Keratinocyte (primary cell): ENCODE results near the gene ABCC4.

Experiments
- CTCF ChIP-seq, 3 experiments: IDR thresholded peaks in 1 of 3; conservative IDR thresholded peaks in 1 of 3; optimal IDR thresholded peaks in 1 of 3; 2 replicates in 2 of 3; 3 replicates in 1 of 3; pipeline versions ENCODE3 to v1.5.1; 2011; ENCODE audit warnings: low read length in 3 of 3, mild to moderate bottlenecking in 3 of 3, moderate library complexity in 2 of 3, control low read depth in 1 of 3, inconsistent platforms in 1 of 3; ENCODE audit not compliant: insufficient read depth in 2 of 3; ENCODE audit errors: extremely low read depth in 1 of 3
- EZH2 ChIP-seq: IDR thresholded peaks from one replicate; pipeline ENCODE4 v1.6.1; 2012; ENCODE audit warnings: inconsistent platforms, mild to moderate bottlenecking, low read length, moderate library complexity

DNA sequence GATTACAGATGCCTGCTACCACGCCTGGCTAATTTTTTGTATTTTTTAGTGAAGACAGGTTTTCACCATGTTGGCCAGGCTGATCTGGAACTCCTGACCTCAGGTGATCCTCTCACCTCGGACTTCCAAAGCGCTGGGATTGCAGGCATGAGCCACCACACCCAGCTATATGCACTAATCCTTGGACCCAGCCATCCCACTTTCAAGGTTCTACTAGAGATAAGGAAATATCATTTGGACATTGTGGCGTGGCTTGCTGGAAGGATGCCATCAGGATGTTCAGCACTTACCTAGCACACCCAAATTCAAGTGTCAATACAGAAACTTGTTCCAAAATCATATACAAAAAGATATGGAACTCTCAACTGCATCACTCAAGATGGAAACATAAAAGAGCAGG, 136.4 kb downstream of the ABCC4 start:
- no peak for TF ChIP-seq EZH2
- no peak for TF ChIP-seq CTCF (optimal IDR thresholded peaks at IDR 0.05 in 1 of 3, IDR thresholded peaks at IDR 0.05 in 1 of 3, conservative IDR thresholded peaks at IDR 0.05 in 1 of 3; ENCODE audit: extremely low read depth in 1 of 3, insufficient read depth in 2 of 3, low read length in 3 of 3)
